Epithelial cell of prostate (primary cell): ENCODE data around the gene HPCAL1.

ENCODE experiments used
- DNase-seq: peaks from one replicate; pipeline ENCODE4 v3.0.0-alpha.2; 2011; ENCODE audit warnings: low read depth, low spot score
- H3K27ac ChIP-seq: fragments of 450-650 bp; 2 replicates; pipeline ENCODE4 v1.5.1; 2017; ENCODE audit warnings: mild to moderate bottlenecking

The HPCAL1 gene

DNA sequence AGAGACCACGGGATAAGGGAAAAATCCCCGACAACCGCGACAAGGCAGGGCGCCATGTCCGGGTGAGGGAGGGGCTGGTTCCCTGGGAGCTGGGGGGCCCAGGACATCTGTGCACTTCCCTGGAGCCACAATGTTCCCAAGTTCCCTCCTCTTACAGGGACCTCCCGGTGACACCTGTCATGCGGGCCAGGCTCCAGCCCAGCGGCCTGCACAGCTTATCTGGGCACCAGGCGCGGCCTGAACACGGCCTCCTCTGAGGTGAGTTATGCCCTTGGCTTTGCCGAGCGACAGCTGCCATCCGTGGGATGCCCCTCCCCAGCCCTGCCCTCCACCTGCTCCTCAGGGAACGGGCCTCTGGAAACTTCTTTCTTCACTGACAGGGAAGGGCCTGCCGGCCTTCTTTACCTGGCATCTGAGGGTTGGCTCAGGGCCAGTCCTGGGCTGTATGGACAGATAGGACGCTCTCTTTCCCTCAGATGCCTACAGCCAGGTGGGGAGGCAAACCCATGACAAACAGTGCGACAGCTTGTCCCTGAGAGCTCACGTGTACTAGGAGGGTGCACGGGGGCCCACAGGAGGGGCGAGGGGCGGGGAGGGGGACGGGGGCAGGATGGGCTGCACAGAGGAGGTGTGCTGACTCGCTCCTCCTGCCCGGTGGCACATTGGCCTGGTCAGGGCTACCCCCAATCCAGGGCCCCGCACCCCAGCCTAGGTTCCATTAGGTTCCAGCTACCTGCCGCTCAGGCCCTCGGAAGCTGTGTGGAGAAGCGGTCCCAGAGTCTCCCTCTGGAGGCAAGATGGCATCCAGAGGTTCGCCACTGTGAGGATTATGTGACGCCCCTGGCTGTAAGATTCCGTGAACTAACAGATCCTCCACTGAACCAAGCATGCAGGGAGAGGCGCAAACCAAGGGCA lies 34.9 kb upstream of the HPCAL1 start:
- H3K27ac ChIP-seq = no peak overlapping the region
- DNase-seq = no peak

DNA sequence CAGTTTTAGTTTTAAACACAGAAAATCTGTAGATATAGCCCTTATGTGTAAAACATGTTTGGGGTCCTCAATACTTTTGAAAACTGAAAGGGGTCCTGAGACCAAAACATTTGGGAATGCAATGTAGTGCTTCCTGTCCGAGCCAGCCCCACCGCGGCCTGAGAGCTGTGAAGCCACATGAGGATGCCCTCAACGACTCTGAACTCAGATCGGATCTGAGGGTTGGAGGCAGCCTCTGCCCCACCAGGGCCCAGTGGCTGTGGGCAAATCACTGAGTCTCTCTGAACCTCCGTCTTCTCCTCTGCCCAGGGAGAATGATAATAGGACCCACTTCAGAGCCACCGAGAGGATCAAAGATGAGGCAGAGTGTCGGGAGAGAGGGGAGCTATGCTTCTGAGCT lies 33.4 kb upstream of the HPCAL1 start:
- no peak overlapping the region for H3K27ac ChIP-seq
- DNase-seq = no peak

DNA sequence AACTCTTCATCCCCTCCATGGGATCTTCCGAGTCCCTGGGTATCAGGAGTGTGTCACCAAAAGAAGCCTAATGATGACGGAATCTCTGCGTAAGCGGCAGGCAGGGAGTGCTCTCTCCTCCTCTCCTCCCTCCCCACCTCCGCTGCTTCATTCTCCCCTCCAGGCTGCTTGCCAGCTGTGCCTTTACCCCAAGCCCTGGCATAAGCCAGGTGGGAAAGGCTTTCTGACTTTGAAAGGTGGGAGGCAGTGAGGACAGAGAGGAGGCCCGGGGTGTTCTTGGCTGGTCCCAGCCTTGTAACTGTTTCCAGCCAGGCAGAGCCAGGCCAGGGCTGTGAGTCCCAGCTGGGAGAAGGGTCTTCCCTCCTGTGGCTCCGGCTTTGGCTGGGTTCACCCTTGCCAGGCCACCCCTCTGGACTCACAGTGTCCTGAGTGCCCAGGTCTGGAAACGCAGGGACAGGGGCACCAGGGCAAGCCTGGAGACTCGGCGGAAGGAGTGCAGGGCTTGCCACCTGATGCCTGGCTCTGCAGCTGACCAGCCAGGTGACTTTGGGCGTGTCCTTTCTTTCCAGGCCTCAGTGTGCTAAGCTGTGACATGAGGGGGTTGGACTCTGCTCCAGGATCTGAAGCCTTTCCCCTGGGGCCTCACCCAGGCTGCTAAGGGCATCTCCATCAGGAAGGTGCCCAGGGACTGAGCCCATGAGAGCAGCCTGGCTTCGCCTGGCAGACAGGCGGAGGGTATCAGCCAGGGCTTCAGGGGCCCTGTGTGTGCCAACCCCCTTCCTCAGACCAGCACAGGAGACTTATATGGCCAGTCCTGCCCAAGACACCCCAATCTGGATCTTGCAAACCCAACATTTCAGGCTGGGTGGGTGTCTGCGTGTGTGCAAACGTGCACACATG lies 32.7 kb upstream of the HPCAL1 start:
- no peak overlapping the region for H3K27ac ChIP-seq

DNA sequence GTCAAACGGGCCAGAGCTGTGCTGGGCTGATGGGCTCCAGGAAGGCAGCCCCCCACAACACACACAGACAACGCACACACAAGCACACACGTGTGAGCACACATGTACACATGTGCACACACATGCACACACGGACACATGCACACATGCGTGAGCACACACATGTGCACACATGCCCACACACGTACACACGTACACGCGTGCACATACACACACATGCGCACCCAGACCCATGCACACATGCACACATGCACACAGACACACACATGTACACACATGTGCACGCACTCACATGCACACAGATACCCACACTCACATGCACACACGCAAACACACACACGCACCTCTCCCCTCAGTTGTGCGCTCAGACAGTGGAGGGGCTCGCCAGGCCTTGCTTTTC lies 31.2 kb upstream of the HPCAL1 start:
- no peak overlapping the region for H3K27ac ChIP-seq
- no peak for DNase-seq

More for the DNA sequence above, 32.7 kb upstream of the HPCAL1 start:
- no peak for DNase-seq

DNA sequence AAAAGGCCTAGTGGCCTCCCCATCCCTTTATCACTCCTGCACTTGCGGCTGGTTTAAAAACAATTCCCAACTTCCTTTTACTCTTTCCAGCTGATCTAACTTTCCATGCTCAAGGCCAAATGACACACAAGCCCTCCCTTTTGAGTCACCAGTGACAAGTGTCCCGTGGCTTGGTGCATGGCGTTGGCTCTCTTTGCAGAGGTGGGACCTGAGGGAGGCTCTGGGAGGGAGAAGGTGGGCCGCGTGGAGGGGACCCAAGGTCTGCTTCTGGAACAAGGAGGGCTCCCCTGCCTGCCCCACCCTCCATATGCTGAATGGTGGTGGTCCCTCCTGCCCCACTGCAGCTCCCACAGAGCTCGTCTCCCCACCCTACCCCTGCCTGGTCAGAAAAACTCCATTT lies 30.8 kb upstream of the HPCAL1 start:
- no peak for DNase-seq
- H3K27ac ChIP-seq = no peak overlapping the region

DNA sequence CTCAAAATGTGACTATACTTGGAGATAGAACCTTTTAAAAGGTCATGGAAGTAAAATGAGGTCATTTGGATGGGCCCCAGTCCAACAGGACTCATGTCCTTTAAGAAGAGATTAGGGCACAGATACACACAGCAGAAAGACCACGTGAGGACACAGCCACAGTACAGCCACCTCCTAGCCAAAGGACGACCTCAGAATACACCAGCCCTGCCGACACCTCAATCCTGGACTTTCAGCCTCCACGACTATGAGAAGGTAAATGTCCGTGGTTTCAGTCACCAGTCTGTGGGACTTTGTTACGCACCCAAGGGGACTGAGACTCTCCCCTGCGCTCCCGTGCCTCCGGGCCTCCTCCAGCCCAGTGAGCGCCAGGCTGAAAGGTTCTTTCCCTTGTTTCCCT lies 30.2 kb upstream of the HPCAL1 start:
- no peak overlapping the region for H3K27ac ChIP-seq
- DNase-seq = no peak

DNA sequence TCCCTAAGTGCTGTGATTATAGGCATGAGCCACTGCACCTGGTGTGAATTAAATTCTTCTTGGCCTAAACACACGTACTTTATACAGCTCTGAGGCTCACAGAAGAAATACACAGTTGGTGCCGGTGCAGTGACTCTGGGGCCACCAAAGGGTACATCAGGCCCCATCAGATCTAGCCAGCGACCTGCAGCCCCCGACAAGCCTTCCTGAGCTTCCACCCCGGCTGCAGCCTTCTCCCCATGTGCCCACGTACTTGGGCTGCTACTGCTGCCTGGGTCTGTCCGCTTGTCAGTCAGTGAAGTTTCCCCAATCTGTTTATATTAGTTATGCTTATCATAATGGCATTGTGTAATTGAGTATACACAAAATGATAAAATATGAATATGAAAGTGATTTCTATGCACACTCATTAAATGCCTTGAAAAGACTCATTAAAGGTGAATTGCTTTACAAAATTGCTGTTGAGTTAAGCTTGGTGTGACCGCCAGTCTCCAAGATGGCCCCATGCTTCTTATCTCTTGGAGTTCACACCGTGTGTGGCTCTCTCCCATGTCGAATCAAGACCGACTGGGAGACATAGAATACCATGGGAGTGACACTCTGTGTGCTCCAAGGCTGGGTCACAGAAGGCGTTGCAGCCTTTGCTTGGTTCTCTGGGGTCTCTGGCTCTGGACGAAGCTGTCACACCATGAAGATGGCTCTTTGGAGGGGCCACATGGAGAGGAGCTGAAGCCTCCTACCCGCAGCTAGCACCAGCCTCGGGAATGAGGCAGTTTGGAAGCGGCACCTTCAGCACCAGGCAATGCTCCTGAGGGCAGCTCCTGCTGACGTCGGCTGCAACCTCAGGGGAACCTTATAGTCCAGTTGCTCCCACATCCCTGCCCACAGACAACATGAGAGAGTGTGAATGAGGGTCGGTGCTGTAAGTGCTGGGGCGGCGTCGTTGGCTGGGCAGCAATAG lies 29.2 kb upstream of the HPCAL1 start:
- no peak for DNase-seq
- H3K27ac ChIP-seq = no peak overlapping the region

DNA sequence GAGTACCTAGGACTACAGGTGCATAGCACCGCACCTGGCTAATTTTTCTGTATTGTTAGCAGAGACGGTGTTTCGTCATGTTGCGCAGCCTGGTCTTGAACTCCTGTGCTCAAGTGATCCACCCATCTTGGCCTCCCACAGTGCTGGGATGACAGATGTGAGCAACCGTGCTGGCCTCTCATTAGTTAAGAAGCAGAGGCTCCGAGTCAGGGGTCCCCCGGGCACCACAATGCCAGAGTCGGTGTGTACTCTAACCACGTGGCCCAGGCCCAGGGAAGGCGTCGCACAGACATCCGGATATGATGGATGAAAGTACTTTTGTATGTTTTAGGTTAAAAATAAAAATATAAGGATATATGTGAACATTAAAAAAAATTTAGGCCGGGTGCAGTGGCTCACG lies 28.3 kb upstream of the HPCAL1 start:
- no peak overlapping the region for H3K27ac ChIP-seq
- DNase-seq = no peak

DNA sequence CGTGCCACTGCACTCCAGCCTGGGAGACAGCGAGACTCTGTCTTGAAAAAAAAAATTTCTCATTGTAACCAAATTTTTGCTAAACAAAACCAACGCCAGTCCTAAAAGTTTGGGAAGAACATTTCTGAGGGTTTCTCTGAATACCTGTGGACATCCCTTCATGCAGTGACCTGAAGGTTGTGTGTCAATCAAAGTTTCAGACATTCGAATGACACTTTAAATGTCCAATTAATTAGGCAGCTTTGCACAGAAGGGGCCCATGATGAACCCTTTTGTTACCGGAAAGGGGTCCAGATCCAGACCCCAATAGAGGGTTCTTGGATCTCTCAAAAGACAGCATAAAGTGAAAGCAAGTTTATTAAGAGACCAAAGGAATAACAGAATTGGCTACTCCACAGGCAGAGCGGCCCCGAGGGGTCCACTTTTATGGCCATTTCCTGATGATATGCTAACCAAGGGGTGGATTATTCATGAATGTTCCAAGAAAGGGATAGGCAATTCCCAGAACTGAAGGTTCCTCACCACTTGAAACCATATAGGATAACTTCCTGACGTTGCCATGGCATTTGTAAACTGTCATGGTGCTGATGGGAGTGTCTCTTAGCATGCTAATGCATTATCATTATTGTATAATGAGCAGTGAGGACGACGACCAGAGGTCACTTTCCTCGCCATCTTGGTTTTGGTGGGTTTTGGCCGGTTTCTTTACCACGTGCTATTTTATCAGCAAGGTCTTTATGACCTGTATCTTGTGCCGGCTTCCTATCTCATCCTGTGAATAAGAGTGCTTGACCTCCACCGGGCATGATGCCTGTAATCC lies 27.5 kb upstream of the HPCAL1 start:
- H3K27ac ChIP-seq = no peak overlapping the region
- DNase-seq = no peak

DNA sequence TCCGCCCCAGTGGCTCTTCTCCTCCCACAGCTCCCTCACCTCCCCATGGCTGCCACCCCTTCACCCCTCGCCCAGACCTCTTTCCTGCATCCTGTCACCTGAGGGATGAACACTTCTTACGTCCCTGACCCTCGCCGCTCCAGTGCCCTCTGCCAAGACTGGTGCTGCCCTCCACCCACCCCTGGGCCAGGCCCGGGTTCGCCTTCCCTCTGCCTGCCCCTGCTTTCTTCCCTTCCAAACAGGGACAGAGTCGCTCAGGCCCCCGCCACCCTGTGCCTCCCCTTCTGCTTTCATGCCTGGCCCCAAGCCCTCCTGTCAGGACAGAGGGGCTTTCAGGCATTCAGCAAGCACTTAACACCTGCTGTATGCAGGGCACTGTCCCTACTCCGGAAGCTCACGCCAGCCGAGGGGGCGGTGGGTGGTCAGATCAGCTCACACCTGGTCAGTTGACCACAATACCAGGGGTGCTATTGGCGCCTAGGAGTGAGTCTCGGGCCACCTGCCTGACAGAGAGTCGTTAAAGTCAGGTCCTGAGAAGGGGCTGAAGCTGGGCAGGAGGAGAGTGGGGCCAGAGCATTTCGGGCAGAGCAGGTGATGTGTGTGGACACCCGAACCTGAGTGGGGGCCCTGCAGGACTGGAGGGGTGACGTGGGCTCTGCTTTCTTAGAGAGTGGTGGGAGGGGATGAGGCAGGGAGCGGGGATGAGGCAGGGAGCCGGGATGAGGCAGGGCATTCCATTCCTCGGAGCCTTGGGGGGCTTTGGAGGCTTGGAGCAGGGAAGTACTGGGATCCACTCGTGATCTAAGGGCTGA lies 26.0 kb upstream of the HPCAL1 start:
- no peak overlapping the region for H3K27ac ChIP-seq
- DNase-seq = no peak

DNA sequence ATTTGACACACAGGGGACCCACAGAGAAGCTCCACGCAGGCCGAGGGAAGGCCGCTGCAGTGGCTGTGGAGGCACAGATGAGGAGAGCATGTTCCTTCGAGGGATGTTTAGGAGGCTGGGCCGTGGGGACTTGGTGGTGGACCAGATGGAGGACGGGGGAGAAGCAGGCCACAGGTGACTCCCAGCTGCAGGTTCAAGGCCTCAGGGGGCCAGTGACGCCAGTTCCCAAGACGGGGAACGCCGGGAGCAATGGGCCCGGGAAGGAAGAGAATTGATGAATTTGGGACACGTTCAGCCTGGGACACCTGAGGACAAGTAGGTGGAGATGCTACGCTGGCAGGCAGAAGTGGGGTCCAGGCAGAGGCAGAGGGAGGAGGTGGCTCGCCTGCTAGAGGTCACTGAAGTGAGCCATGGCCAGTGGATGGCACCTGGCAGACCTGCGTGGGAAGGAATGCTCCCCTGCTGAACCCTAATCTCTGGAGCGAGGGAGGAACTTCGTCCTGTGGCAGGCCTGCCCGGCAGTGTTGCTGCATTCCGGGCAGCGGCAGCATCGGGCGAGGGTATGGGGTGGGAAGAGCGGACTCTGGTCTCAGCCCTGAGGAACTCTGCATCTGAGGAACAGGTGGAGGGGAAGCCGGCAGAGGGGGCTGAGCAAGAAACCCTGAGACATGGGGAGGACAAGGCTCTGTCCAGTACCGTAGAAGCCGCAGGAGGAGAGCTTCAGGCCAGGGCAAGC lies 25.2 kb upstream of the HPCAL1 start:
- DNase-seq = no peak
- no peak overlapping the region for H3K27ac ChIP-seq

DNA sequence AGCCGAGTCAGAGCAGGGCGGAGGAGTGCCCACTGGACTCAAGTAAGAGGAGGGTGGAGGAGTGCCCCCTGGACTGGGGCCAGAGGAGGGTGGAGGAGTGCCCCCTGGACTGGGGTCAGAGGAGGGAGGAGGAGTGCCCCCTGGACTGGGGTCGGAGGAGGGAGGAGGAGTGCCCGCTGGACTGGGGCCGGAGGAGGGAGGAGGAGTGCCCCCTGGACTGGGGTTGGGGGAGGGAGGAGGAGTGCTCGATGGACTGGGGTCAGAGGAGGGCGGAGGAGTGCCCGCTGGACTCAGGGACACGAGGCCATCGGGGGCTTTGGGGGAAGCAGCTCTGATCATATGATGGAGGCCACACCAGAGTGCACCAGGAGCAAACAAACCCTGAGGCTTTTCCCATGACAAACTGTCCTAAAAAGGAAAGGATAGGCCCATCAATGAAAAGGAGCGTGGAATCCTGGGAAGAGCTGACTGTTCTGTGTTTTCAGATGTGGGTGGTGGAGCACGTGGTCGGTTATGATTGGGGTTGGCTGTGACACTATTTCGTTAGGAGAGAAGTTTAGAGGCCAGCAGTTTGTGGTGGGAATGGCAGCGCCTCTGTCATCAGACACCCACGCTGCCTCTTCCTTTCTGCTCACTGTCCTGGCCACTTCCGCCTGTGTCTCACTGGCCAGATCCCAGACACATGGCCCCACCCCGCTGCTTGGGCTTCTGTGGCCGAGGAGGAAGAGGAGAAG lies 24.5 kb upstream of the HPCAL1 start:
- DNase-seq = no peak
- H3K27ac ChIP-seq = no peak overlapping the region

DNA sequence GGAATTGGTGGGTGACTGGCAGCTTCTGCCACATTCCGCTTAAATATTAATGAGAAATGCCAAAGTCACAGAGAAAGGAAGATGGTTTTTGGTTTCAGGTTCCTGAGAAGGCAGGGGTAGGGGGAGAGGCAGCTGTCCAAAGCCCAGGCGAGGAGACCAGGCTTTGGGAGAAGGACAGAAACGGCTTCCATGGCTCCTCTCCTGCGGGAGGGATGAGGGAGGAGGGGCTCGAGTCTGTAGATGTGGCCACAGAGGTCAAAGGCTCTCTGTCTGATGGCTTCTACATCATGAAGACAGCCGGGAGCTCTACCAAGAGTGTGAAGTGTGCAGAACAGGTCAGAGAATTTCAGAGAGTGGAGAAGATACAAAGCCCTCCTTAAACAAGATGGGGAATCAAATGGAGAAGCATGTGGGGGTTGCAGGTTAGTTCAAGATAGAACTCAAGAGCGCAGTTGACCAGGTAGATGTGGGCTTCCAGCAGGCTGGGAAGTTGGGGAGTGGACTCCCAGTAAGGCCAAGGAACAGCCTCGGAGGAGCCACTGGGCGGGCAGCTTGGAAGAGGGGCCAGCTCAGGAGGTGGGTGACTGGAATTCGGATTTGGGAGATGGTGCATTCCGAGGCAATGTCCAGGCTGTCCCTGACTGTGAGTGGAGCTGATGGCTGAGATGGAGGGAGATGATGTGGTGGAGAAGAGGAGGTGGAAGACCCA lies 23.8 kb upstream of the HPCAL1 start:
- no peak overlapping the region for H3K27ac ChIP-seq
- DNase-seq = no peak

DNA sequence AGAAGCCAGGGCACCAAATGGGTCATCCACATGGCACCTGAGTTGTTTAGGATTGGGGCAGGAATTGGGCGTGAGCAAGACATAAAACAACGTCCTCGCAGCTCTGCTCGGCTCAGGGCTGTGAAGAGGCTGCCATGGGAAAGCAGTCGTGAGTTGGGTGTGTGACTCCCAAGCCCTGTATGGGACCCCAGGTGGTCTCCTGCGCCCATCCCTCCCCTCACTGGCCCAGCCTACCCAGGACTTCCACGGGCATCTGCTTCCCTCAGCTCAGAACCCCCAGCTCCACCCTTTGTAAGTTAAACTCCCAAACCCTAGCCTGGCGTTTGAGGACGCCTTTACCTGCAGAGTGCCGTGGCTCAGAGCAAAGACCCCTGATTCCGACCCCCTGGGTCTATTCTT lies 23.2 kb upstream of the HPCAL1 start:
- DNase-seq = no peak
- no peak overlapping the region for H3K27ac ChIP-seq

DNA sequence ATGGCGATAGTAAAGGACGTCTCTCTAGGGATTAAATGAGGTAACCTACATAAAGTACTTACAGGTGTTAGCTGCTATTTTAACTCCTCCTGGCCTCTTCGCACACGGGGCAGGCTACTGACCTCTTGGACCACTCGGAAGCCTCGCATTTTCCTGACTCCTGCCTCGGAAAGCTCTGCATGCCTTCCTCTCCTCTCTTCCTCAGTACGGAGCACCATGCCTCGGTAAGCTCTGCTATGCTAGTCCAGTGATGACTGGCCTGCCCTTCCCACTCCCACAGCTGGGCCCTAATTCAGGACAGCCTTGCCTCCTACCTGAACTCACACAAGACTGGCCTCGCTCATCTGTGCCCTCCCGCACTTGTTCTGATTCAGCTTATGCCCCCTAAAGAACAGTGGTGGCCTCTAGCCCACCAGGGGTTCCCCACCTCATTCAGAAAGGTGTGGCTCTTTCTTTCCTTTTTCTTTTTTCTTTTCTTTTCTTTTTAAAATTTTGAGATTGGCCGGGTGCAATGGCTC lies 22.7 kb upstream of the HPCAL1 start:
- H3K27ac ChIP-seq = no peak overlapping the region
- DNase-seq = no peak

DNA sequence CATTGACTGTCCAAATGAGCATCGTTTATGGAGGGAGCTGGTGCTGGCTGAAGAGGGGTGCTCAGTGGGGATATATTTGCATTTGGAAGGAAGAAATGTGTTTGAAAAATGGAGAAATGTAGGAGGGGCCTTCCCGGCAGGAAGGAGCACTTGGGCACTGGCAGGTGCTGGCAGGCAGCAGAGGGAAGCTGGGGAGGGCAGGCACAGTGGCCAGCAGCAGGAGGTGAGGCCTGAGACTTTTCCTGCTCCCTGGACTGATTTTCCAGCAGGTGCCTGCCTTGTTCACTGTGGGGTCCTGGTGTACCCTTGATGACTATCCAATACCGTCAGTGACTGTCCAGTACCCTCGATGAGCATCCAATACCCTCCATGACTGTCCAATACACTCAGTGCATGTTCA lies 20.8 kb upstream of the HPCAL1 start:
- H3K27ac ChIP-seq = no peak overlapping the region
- DNase-seq = no peak
